Mucosa of rectum (tissue), 2 donors: ENCODE measurements around the gene FYB1.

Source experiments
- H3K27ac ChIP-seq, 2 donors: one replicate each; pipeline ENCODE4 v1.7.0; 2013; ENCODE audit warnings: inconsistent platforms in 2 of 2, low read depth in 2 of 2, low read length in 2 of 2
- H3K27me3 ChIP-seq, 2 donors: one replicate each; pipeline ENCODE4 v1.7.0; 2013; ENCODE audit warnings: low read length in 2 of 2; ENCODE audit not compliant: control insufficient read depth in 2 of 2, insufficient read depth in 2 of 2
- H3K36me3 ChIP-seq, 2 donors: one replicate each; pipeline ENCODE4 v1.7.0; 2013; ENCODE audit warnings: low read length in 2 of 2; ENCODE audit not compliant: control insufficient read depth in 2 of 2, insufficient read depth in 2 of 2
- H3K4me1 ChIP-seq, 2 donors: one replicate each; pipeline ENCODE4 v1.7.0; 2013; ENCODE audit warnings: low read length in 2 of 2, mild to moderate bottlenecking in 1 of 2; ENCODE audit not compliant: control insufficient read depth in 2 of 2, insufficient read depth in 2 of 2
- H3K4me3 ChIP-seq, 2 donors: one replicate each; pipeline ENCODE4 v1.7.0; 2013; ENCODE audit warnings: low read length in 2 of 2
- H3K9ac ChIP-seq, 2 donors: one replicate each; pipeline ENCODE4 v1.7.0; 2013; ENCODE audit warnings: low read length in 2 of 2, low read depth in 1 of 2, mild to moderate bottlenecking in 1 of 2
- H3K9me3 ChIP-seq, 2 donors: one replicate each; pipeline ENCODE4 v1.7.0; 2013; ENCODE audit warnings: low read length in 2 of 2; ENCODE audit not compliant: control insufficient read depth in 2 of 2
- donor health status: healthy.
- donor health status: Normal muscosa, but diverticular disease.

Gene FYB1

GRCh38 chr5:39218482-39219402 is 621 bp downstream of the FYB1 start:
- peak overlapping the region in 1 of 2 donors; percentile 5 for H3K4me3 ChIP-seq
- H3K36me3 ChIP-seq = no peaks in the 10 kb centered on the region
- peaks cover 0 to 5% of the 10 kb centered on the region in 2 donors for H3K4me1 ChIP-seq
- H3K9me3 ChIP-seq = no peaks in the 10 kb centered on the region
- H3K27me3 ChIP-seq = no peaks in the 10 kb centered on the region
- peak overlapping the region in 1 of 2 donors; percentile 2 for H3K27ac ChIP-seq
- no peak overlapping the region for H3K9ac ChIP-seq

GRCh38 chr5:39217365-39218281 is 1.7 kb downstream of the FYB1 start:
- Histone ChIP-seq H3K27ac (peak overlapping the region in 1 of 2 donors; percentile 28), H3K4me3 (peak overlapping the region; percentile 11 to 57), H3K36me3 (no peaks in the 10 kb centered on the region), H3K4me1 (peaks cover 0 to 2% of the 10 kb centered on the region in 2 donors), H3K27me3 (no peaks in the 10 kb centered on the region), H3K9me3 (no peaks in the 10 kb centered on the region), H3K9ac (peak overlapping the region in 1 of 2 donors; percentile 34)

DNA sequence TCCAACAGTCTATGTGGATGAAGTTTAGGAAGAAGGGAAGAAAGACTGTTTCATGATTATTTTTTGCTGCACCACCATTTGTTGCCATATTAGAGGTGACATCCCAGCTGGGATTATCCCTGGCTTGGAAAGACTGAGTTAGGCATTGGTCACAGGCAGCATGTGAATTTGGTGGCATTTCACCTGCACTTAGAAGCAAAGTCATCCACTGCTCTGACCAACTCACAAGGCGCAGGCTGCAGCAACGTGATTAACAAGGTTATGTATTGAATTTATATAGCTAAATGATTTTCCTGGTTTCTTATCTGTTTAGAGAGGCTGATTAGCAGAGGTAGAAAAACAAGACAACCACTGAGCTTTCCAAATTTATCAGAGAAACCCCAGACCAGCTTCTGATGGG is 2.7 kb downstream of the FYB1 start:
- Histone ChIP-seq H3K9ac (peak overlapping the region in 1 of 2 donors; percentile 1), H3K4me3 (no peak overlapping the region), H3K36me3 (no peaks in the 10 kb centered on the region), H3K27ac (peak overlapping the region in 1 of 2 donors; percentile 28), H3K27me3 (no peaks in the 10 kb centered on the region), H3K4me1 (peaks cover 0 to 2% of the 10 kb centered on the region in 2 donors), H3K9me3 (no peaks in the 10 kb centered on the region)

GRCh38 chr5:39215857-39216256 is 3.5 kb downstream of the FYB1 start:
- no peak overlapping the region for H3K27ac ChIP-seq
- H3K9me3 ChIP-seq = no peaks in the 10 kb centered on the region
- H3K4me3 ChIP-seq = no peak overlapping the region

GRCh38 chr5:39214912-39215709 is 4.3 kb downstream of the FYB1 start:
- H3K27ac ChIP-seq = no peak overlapping the region
- H3K9ac ChIP-seq = no peak overlapping the region
- no peaks in the 10 kb centered on the region for H3K27me3 ChIP-seq
- no peak overlapping the region for H3K4me3 ChIP-seq
- H3K36me3 ChIP-seq = no peaks in the 10 kb centered on the region
- no peaks in the 10 kb centered on the region for H3K9me3 ChIP-seq
- peaks cover 0 to 2% of the 10 kb centered on the region in 2 donors for H3K4me1 ChIP-seq

More at GRCh38 chr5:39215857-39216256, 3.5 kb downstream of the FYB1 start:
- Histone ChIP-seq H3K36me3 (no peaks in the 10 kb centered on the region), H3K4me1 (peaks cover 0 to 2% of the 10 kb centered on the region in 2 donors), H3K9ac (no peak overlapping the region), H3K27me3 (no peaks in the 10 kb centered on the region)

GRCh38 chr5:39213447-39214207 is 5.7 kb downstream of the FYB1 start:
- Histone ChIP-seq H3K4me1 (peaks cover 0 to 2% of the 10 kb centered on the region in 2 donors), H3K36me3 (no peaks in the 10 kb centered on the region), H3K27ac (peak overlapping the region in 1 of 2 donors; percentile 45), H3K9ac (no peak overlapping the region), H3K27me3 (no peaks in the 10 kb centered on the region), H3K9me3 (no peaks in the 10 kb centered on the region), H3K4me3 (no peak overlapping the region)

DNA sequence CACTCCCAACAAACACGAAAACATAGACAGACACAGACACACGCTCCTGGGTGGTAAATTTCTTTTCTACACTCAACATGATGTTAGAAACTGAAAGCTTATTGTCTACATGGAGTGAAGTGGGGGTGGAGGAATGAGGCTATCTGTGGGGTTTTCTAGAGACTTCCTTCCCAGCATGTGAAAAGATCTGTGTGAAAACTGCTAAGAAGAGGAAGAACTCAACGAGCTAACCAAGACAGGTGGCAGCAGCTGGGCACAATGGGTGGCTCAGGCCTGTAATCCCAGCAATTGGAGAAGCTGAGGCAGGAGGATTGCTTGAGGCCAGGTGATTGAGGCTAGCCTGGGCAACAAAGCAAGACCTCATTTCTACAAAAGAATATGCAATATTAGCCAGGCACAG is 7.6 kb downstream of the FYB1 start:
- Histone ChIP-seq H3K9me3 (no peaks in the 10 kb centered on the region), H3K4me1 (no peaks in the 10 kb centered on the region), H3K27me3 (no peaks in the 10 kb centered on the region), H3K9ac (no peak overlapping the region), H3K36me3 (no peaks in the 10 kb centered on the region), H3K27ac (peak overlapping the region in 1 of 2 donors; percentile 38), H3K4me3 (no peak overlapping the region)

DNA sequence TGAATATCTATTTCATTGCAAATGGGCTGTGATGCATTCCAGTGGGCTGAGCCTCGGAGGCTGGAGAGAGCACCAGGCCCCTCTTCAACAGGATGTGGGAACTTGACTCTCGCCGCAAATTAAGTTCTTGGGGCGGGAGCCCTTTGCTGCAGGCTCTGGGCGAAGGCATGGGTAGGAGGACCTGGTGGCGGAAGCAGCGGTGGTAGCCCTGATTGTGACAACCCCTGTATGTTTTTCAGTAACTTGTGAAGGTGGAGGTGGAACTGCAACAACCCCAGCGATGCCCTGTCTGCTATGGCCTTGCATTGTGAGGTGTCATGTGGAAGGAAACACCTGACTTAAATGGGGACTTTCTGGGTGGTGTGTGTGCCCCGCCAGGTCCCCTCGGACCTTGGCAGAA is 9.4 kb downstream of the FYB1 start:
- H3K36me3 ChIP-seq = no peaks in the 10 kb centered on the region
- peak overlapping the region; percentile 6 to 59 for H3K27ac ChIP-seq
- no peaks in the 10 kb centered on the region for H3K9me3 ChIP-seq
- H3K4me3 ChIP-seq = peak overlapping the region in 1 of 2 donors; percentile 38
- no peak overlapping the region for H3K9ac ChIP-seq
- no peaks in the 10 kb centered on the region for H3K27me3 ChIP-seq
- no peaks in the 10 kb centered on the region for H3K4me1 ChIP-seq

- Histone ChIP-seq H3K36me3 (no peaks in the 10 kb centered on the region), H3K9ac (no peak overlapping the region), H3K9me3 (no peaks in the 10 kb centered on the region), H3K4me1 (no peaks in the 10 kb centered on the region), H3K27me3 (no peaks in the 10 kb centered on the region), H3K27ac (peak overlapping the region in 1 of 2 donors; percentile 32), H3K4me3 (no peak overlapping the region)
These were observed 10.9 kb downstream of the FYB1 start for GRCh38 chr5:39208471-39208870.
